DND-41 (cell line): ENCODE results near the gene ANKLE1.

Experiments used
- ATAC-seq: fragments of 200-7000 bp; cut with Tn5 transposase; 3 replicates; pipeline ENCODE4 v1.9.1; 2021; ENCODE audit warnings: low read depth; ENCODE audit not compliant: insufficient read depth
- DNase-seq: peaks from one replicate; pipeline ENCODE4 v3.0.0-alpha.2; 2020
- H2AFZ ChIP-seq: 2 replicates; pipeline ENCODE4 v1.6.0; 2012; ENCODE audit warnings: low read depth, low read length
- H3K27ac ChIP-seq: 2 replicates; pipeline ENCODE4 v1.5.1; 2012; ENCODE audit warnings: low read length, inconsistent platforms
- H3K27me3 ChIP-seq: fragments of 200-600 bp; sonication (generic); 2 replicates; pipeline ENCODE4 v1.6.0; 2012; ENCODE audit warnings: low read length, mild to moderate bottlenecking, inconsistent platforms; ENCODE audit not compliant: insufficient read depth, poor library complexity
- H3K36me3 ChIP-seq: 2 replicates; pipeline ENCODE4 v1.5.1; 2012; ENCODE audit warnings: low read length, inconsistent platforms; ENCODE audit not compliant: insufficient read depth
- H3K4me1 ChIP-seq: 2 replicates; pipeline ENCODE4 v1.5.1; 2012; ENCODE audit warnings: mild to moderate bottlenecking, low read length; ENCODE audit not compliant: insufficient read depth
- H3K4me2 ChIP-seq: 2 replicates; pipeline ENCODE4 v1.6.0; 2012; ENCODE audit warnings: mild to moderate bottlenecking, moderate library complexity, low read length, inconsistent platforms; ENCODE audit not compliant: insufficient read depth
- H3K4me3 ChIP-seq, 2 experiments: fragments of 200-600 bp in 1 of 2; shearing (Covaris generic) in 1 of 2; 2 replicates each; pipeline ENCODE4 v1.5.1; 2012 to 2016; ENCODE audit warnings: inconsistent platforms in 2 of 2, low read length in 2 of 2, mild to moderate bottlenecking in 2 of 2, low read depth in 1 of 2, moderate library complexity in 1 of 2
- H3K79me2 ChIP-seq: 2 replicates; pipeline ENCODE4 v1.6.0; 2012; ENCODE audit warnings: low read length, inconsistent platforms; ENCODE audit not compliant: insufficient read depth
- H3K9ac ChIP-seq: 2 replicates; pipeline ENCODE4 v1.6.0; 2012; ENCODE audit warnings: low read depth, mild to moderate bottlenecking, inconsistent platforms, low read length, moderate library complexity
- H3K9me3 ChIP-seq: 2 replicates; pipeline ENCODE4 v1.5.1; 2012; ENCODE audit warnings: low read length, moderate library complexity, mild to moderate bottlenecking, inconsistent platforms; ENCODE audit not compliant: insufficient read depth, severe bottlenecking
- H4K20me1 ChIP-seq: 2 replicates; pipeline ENCODE4 v1.6.0; 2012; ENCODE audit warnings: low read length; ENCODE audit not compliant: insufficient read depth
- CTCF ChIP-seq: IDR thresholded peaks from 2 replicates; pipeline ENCODE4 v1.5.1; 2012; ENCODE audit warnings: borderline replicate concordance, low read length, moderate library complexity, mild to moderate bottlenecking; ENCODE audit not compliant: poor library complexity, severe bottlenecking; ENCODE audit errors: extremely low read depth
- EZH2 ChIP-seq: IDR thresholded peaks from 3 replicates; pipeline ENCODE4 v1.6.1; 2012; ENCODE audit warnings: borderline replicate concordance, low read depth, mild to moderate bottlenecking, moderate library complexity, low read length, inconsistent platforms; ENCODE audit not compliant: severe bottlenecking

ANKLE1 gene

GRCh38 chr19:17264641-17264979 lies 17.1 kb upstream of the ANKLE1 start, which contains the start of gene USHBP1:
Gene USHBP1, minus strand, starts transcription at chr19:17264745. Its CDS starts 446 bp downstream, at chr19:17264299.
- Histone ChIP-seq H3K79me2 (peaks cover 18% of the 10 kb centered on the region), H3K9me3 (peaks cover 2% of the 10 kb centered on the region), H3K4me1 (peaks cover 23% of the 10 kb centered on the region), H2AFZ (no peak within 1 kb of the TSS), H3K9ac (no peak within 1 kb of the TSS), H3K27me3 (no peaks in the 10 kb centered on the region), H3K27ac (no peak within 1 kb of the TSS), H4K20me1 (no peaks in the 10 kb centered on the region), H3K4me3 (no peak within 1 kb of the TSS), H3K4me2 (no peak within 1 kb of the TSS), H3K36me3 (peaks cover 7% of the 10 kb centered on the region)
- TF ChIP-seq EZH2 (no peak), CTCF (no peak)
- ATAC-seq, result no peak
- no peak for DNase-seq

GRCh38 chr19:17266026-17266425 lies 15.7 kb upstream of the ANKLE1 start:
- H3K4me3 ChIP-seq, result no peak overlapping the region
- no peak overlapping the region for H3K9ac ChIP-seq
- peaks cover 18% of the 10 kb centered on the region for H3K79me2 ChIP-seq
- H4K20me1 ChIP-seq, result no peaks in the 10 kb centered on the region
- H2AFZ ChIP-seq, result no peak overlapping the region
- H3K4me2 ChIP-seq, result no peak overlapping the region
- H3K27ac ChIP-seq, result no peak overlapping the region
- ATAC-seq (no peak), DNase-seq (no peak)
- TF ChIP-seq CTCF (no peak), EZH2 (no peak)
- H3K4me1 ChIP-seq, result peaks cover 19% of the 10 kb centered on the region
- peaks cover 16% of the 10 kb centered on the region for H3K36me3 ChIP-seq
- H3K9me3 ChIP-seq, result no peaks in the 10 kb centered on the region
- H3K27me3 ChIP-seq, result no peaks in the 10 kb centered on the region

GRCh38 chr19:17266589-17266974 lies 15.1 kb upstream of the ANKLE1 start:
- no peak for ATAC-seq
- no peaks in the 10 kb centered on the region for H4K20me1 ChIP-seq
- H3K36me3 ChIP-seq, result peaks cover 21% of the 10 kb centered on the region
- peak overlapping the region; percentile 21 for H2AFZ ChIP-seq
- no peak overlapping the region for H3K9ac ChIP-seq
- peak overlapping the region; percentile 20; the same call in 1 of the 2 replicates for H3K4me2 ChIP-seq
- no peak overlapping the region for H3K4me3 ChIP-seq
- no peak for DNase-seq
- H3K27ac ChIP-seq, result no peak overlapping the region
- peaks cover 18% of the 10 kb centered on the region for H3K4me1 ChIP-seq
- H3K9me3 ChIP-seq, result no peaks in the 10 kb centered on the region
- peaks cover 21% of the 10 kb centered on the region for H3K79me2 ChIP-seq
- no peaks in the 10 kb centered on the region for H3K27me3 ChIP-seq
- TF ChIP-seq CTCF, result no peak
- no peak for TF ChIP-seq EZH2
